Posterior vena cava (tissue), 2 donors: ENCODE measurements around the gene MIA2. TPM values are rescaled to one million over a fixed set of nuclear protein-coding genes. Genes with fewer than 3 reads are reported as not detected.
"Not testable (repeated sequence)": the region's sequence is repeated elsewhere in the genome, so short reads cannot be mapped to it uniquely, and the experiment has no call there.

Source experiments
- DNase-seq: peaks from one replicate; pipeline ENCODE4 v3.0.0-alpha.2; 2020; ENCODE audit warnings: low spot score
- intact Hi-C, 2 donors: fragments of 100-400 bp; cut with DNase I; formaldehyde crosslinking; loops; one replicate each; pipeline versions ENCODE4 v1.14.1 to v1.14.2; 2022 to 2023
- total RNA-seq, 2 donors: library from RNA; stranded (reverse); fragmentation: NEBNext Ultra II Directional; extraction: Animal tissue kit (Norgen Biotek cat#: 25700); gene quantifications; one replicate each; pipeline ENCODE4 v1.2.1, GENCODE V29; 2021
- donor health status: DM: yes; HTN: yes; CAD: no.
- donor health status: DM: yes; HTN: yes; CAD: no.

Gene MIA2
- total RNA-seq, 2 donors from 2014 or later = 19.9 to 21.1 TPM

- no peak for DNase-seq
- intact Hi-C loops = no loop called here
Measured at GRCh38 chr14:39265806-39266524, 32.2 kb downstream of the MIA2 start.

- DNase-seq = peak; percentile 90
- intact Hi-C loops = no loop called here
Measured at GRCh38 chr14:39266525-39266870, 32.8 kb downstream of the MIA2 start.

- intact Hi-C loops = no loop called here
- DNase-seq = peak; percentile 96
Measured at GRCh38 chr14:39266871-39267607, 33.3 kb downstream of the MIA2 start.

- DNase-seq = no peak
- intact Hi-C loops = no loop called here
Measured at GRCh38 chr14:39267608-39268005, 33.9 kb downstream of the MIA2 start.

- intact Hi-C loops = no loop called here
- no peak for DNase-seq
Measured at GRCh38 chr14:39268393-39268792, 34.7 kb downstream of the MIA2 start.

- intact Hi-C loops = loop anchor here in 1 of 2 donors (10.0 kb wide), 1 partner anchor 98 kb away; the partner anchor contains the start of genes PNN and TRAPPC6B
- DNase-seq = no peak
Measured at GRCh38 chr14:39272918-39273317, 39.2 kb downstream of the MIA2 start.

GRCh38 chr14:39275395-39275794 lies 41.7 kb downstream of the MIA2 start:
- no peak for DNase-seq
- intact Hi-C loops = loop anchor here in 1 of 2 donors (10.0 kb wide), 1 partner anchor 101 kb away; the partner anchor contains the start of genes PNN and TRAPPC6B

GRCh38 chr14:39276005-39276404 lies 42.3 kb downstream of the MIA2 start:
- intact Hi-C loops = loop anchor here in 1 of 2 donors (10.0 kb wide), 1 partner anchor 101 kb away; the partner anchor contains the start of genes PNN and TRAPPC6B
- DNase-seq = no peak

GRCh38 chr14:39276579-39277114 lies 42.9 kb downstream of the MIA2 start:
- intact Hi-C loops = loop anchor here in 1 of 2 donors (10.0 kb wide), 1 partner anchor 102 kb away; the partner anchor contains the start of genes PNN and TRAPPC6B
- DNase-seq = no peak

GRCh38 chr14:39279515-39279914 lies 45.8 kb downstream of the MIA2 start:
- intact Hi-C loops = loop anchor here in 1 of 2 donors (10.0 kb wide), 1 partner anchor 105 kb away; the partner anchor contains the start of genes PNN and TRAPPC6B
- DNase-seq = no peak

GRCh38 chr14:39280678-39281077 lies 47.0 kb downstream of the MIA2 start:
- DNase-seq = not testable (repeated sequence)

GRCh38 chr14:39289523-39289922 lies 55.8 kb downstream of the MIA2 start:
- DNase-seq = no peak

More at GRCh38 chr14:39280678-39281077, 47.0 kb downstream of the MIA2 start:
- intact Hi-C loops = not testable (repeated sequence)

GRCh38 chr14:39291701-39292100 lies 58.0 kb downstream of the MIA2 start:
- intact Hi-C loops = no loop called here

More at GRCh38 chr14:39289523-39289922, 55.8 kb downstream of the MIA2 start:
- intact Hi-C loops = no loop called here

GRCh38 chr14:39293629-39294028 lies 59.9 kb downstream of the MIA2 start:
- no peak for DNase-seq
- intact Hi-C loops = no loop called here

More at GRCh38 chr14:39291701-39292100, 58.0 kb downstream of the MIA2 start:
- no peak for DNase-seq

- intact Hi-C loops, DNase-seq: not testable (repeated sequence)
Measured at GRCh38 chr14:39300389-39300788, 66.7 kb downstream of the MIA2 start.

GRCh38 chr14:39302124-39302810 lies 68.6 kb downstream of the MIA2 start:
- intact Hi-C loops = no loop called here
- DNase-seq = no peak

- intact Hi-C loops = no loop called here
- DNase-seq = no peak
Measured at GRCh38 chr14:39303115-39303514, 69.4 kb downstream of the MIA2 start.

GRCh38 chr14:39307815-39308214 lies 74.1 kb downstream of the MIA2 start:
- DNase-seq = no peak
- intact Hi-C loops = no loop called here

GRCh38 chr14:39310051-39310450 lies 76.3 kb downstream of the MIA2 start:
- intact Hi-C loops = no loop called here
- DNase-seq = no peak
